HepG2 (cell line): Measurements from ENCODE around the gene PRKCZ. TPM values are rescaled to one million over a fixed set of nuclear protein-coding genes. Genes with fewer than 3 reads are reported as not detected.

Experiments
- ATAC-seq: fragments of 200-7000 bp; cut with Tn5 transposase; 3 replicates; pipeline ENCODE4 v1.9.1; 2020; ENCODE audit warnings: mild to moderate bottlenecking, moderate library complexity
- BruUV-seq: library from RNA; stranded (reverse); fragments of 400-500 nt; replicated peaks from 2 replicates; lab custom pipeline; 2021; lab: Mats Ljungman, UMichigan
- CTCF ChIA-PET: fragments of 300-600 bp; formaldehyde crosslinking; extraction: SDS; loops from one replicate; lab custom pipeline; 2021; ENCODE audit warnings: low total read pairs, inconsistent platforms, low intra/inter-chr PET ratio; lab: Yijun Ruan, JAX
- POLR2A ChIA-PET: fragments of 350-600 bp; sonication (Branson Sonifier 250); formaldehyde crosslinking; loops from one replicate; lab custom pipeline; 2020; ENCODE audit warnings: antibody characterized with exemption, inconsistent platforms; lab: Yijun Ruan, JAX
- DNase-seq: peaks from one replicate; pipeline ENCODE4 v3.0.0-alpha.2; 2015; ENCODE audit warnings: low spot score
- FAIRE-seq: peaks from 3 replicates; lab custom pipeline; 2011; peaks lifted over from hg19 to GRCh38; lab: Jason Lieb, UNC
- H2AFZ ChIP-seq: one replicate; pipeline ENCODE4 v1.6.1; 2011; ENCODE audit warnings: low read length, inconsistent platforms
- H3K27ac ChIP-seq: fragments of 300-600 bp; 3 replicates; pipeline ENCODE4 v1.8.0; 2011; ENCODE audit warnings: mixed run types, mild to moderate bottlenecking, mixed read lengths, low read length, inconsistent platforms; ENCODE audit not compliant: insufficient read depth; ENCODE audit errors: extremely low read length
- H3K27me3 ChIP-seq, 2 experiments: fragments of 200-600 bp in 1 of 2; 2 replicates in 1 of 2; 3 replicates in 1 of 2; pipeline versions ENCODE4 v1.6.0 to v1.8.0; 2011; ENCODE audit warnings: low read length in 2 of 2, mild to moderate bottlenecking in 2 of 2, moderate library complexity in 2 of 2, inconsistent platforms in 1 of 2; ENCODE audit not compliant: insufficient read depth in 2 of 2, control insufficient read depth in 1 of 2
- H3K36me3 ChIP-seq, 2 experiments: fragments of 200-600 bp in 1 of 2; replicated peaks in 1 of 2; 2 replicates in 1 of 2; 3 replicates in 1 of 2; pipeline versions ENCODE4 v1.5.1 to v1.8.0; 2011; ENCODE audit warnings: low read length in 2 of 2, inconsistent platforms in 1 of 2; ENCODE audit not compliant: insufficient read depth in 2 of 2, control insufficient read depth in 1 of 2
- H3K4me1 ChIP-seq: 2 replicates; pipeline ENCODE4 v1.5.1; 2012; ENCODE audit warnings: low read length, inconsistent platforms; ENCODE audit not compliant: insufficient read depth
- H3K4me2 ChIP-seq: 2 replicates; pipeline ENCODE4 v1.6.0; 2011; ENCODE audit warnings: low read depth, low read length, inconsistent platforms
- H3K4me3 ChIP-seq, 3 experiments: fragments of 200-600 bp in 1 of 3; sonication (generic), shearing (Covaris generic) in 1 of 3; replicated peaks in 1 of 3; 2 replicates each; pipeline ENCODE4 v1.5.1; 2011 to 2016; ENCODE audit warnings: low read length in 3 of 3, inconsistent platforms in 2 of 3, low read depth in 2 of 3, mild to moderate bottlenecking in 2 of 3, control low read depth in 1 of 3, mixed read lengths in 1 of 3; ENCODE audit not compliant: insufficient read depth in 1 of 3
- H3K79me2 ChIP-seq: one replicate; pipeline ENCODE4 v1.6.1; 2011; ENCODE audit warnings: low read length, inconsistent platforms; ENCODE audit not compliant: insufficient read depth
- H3K9ac ChIP-seq: 2 replicates; pipeline ENCODE4 v1.6.0; 2011; ENCODE audit warnings: mild to moderate bottlenecking, low read depth, low read length, inconsistent platforms; ENCODE audit not compliant: insufficient read depth
- H3K9me3 ChIP-seq: 2 replicates; pipeline ENCODE4 v1.5.1; 2012; ENCODE audit warnings: mild to moderate bottlenecking, low read length
- H4K20me1 ChIP-seq: 2 replicates; pipeline ENCODE4 v1.6.0; 2011; ENCODE audit warnings: inconsistent platforms, mild to moderate bottlenecking, low read length, moderate library complexity; ENCODE audit not compliant: insufficient read depth
- ELF3 ChIP-seq: IDR thresholded peaks from 2 replicates; pipeline ENCODE4 v1.6.1; 2016; ENCODE audit warnings: missing genetic modification reagents, missing compliant biosample characterization
- KAT2B ChIP-seq: fragments of 150-350 bp; IDR thresholded peaks from 2 replicates; pipeline ENCODE4 v1.6.1; 2014; ENCODE audit warnings: low read depth, low read length, borderline replicate concordance
- PRDM15 ChIP-seq: sonication (generic); formaldehyde crosslinking; IDR thresholded peaks from 2 replicates; pipeline ENCODE4 v1.4.0; 2020; ENCODE audit warnings: missing genetic modification reagents
- PTBP1 ChIP-seq: fragments of 200-400 bp; formaldehyde crosslinking; IDR thresholded peaks from 2 replicates; pipeline ENCODE4 v1.6.1; 2018; ENCODE audit warnings: low read length, low read depth; ENCODE audit not compliant: poor library complexity, severe bottlenecking
- SIN3B ChIP-seq: fragments of 150-350 bp; IDR thresholded peaks from 2 replicates; pipeline ENCODE4 v1.6.1; 2014; ENCODE audit warnings: low read length
- ZBTB42 ChIP-seq: sonication (generic); formaldehyde crosslinking; IDR thresholded peaks from 2 replicates; pipeline ENCODE4 v1.5.0; 2020; ENCODE audit warnings: mild to moderate bottlenecking, missing genetic modification reagents
- ZKSCAN1 ChIP-seq: fragments of 150-350 bp; IDR thresholded peaks from 2 replicates; pipeline ENCODE4 v1.6.1; 2014; ENCODE audit warnings: low read length
- ZNF550 ChIP-seq: sonication (generic); formaldehyde crosslinking; IDR thresholded peaks from 2 replicates; pipeline ENCODE4 v1.4.0; 2020; ENCODE audit warnings: mild to moderate bottlenecking, missing genetic modification reagents, borderline replicate concordance
- ZNF782 ChIP-seq: sonication (generic); formaldehyde crosslinking; IDR thresholded peaks from 2 replicates; pipeline ENCODE4 v1.4.0; 2020; ENCODE audit warnings: missing genetic modification reagents, mild to moderate bottlenecking, borderline replicate concordance
- ZSCAN25 ChIP-seq: sonication (generic); formaldehyde crosslinking; IDR thresholded peaks from 2 replicates; pipeline ENCODE4 v1.8.0; 2022; ENCODE audit warnings: mild to moderate bottlenecking, missing genetic modification reagents
- WGBS: methylation state at CpG from one replicate; pipeline ENCODE4 v1.1.6; 2017; ENCODE audit warnings: low lambda C conversion rate; 5-methylcytosine and 5-hydroxymethylcytosine counted together
- in situ Hi-C: cut with HindIII; loops from 2 replicates; pipeline ENCODE4 v1.10.0; 2017; ENCODE audit warnings: low pct_unique_long_range_greater_than_20kb; ENCODE audit not compliant: extremely low pct_ligation_motif_present
- intact Hi-C: fragments of 100-400 bp; cut with micrococcal nuclease; formaldehyde crosslinking; loops from one replicate; pipeline ENCODE4 v1.10.0; 2022; ENCODE audit not compliant: unreplicated experiment
- polyA plus RNA-seq, 8 experiments: library from polyadenylated mRNA; depleted of rRNA in 3 of 8; stranded (reverse) in 7 of 8; unstranded in 1 of 8; fragments of >200 nt; fragmentation: Illumina TruSeq in 4 of 8; extraction: Trizol in 4 of 8; gene quantifications; 2 replicates each; pipeline versions ENCODE4 v1.2.1 to v1.2.3, GENCODE V29; 2011 to 2016; ENCODE audit warnings: low read depth in 4 of 8, missing spikeins in 1 of 8, mixed read lengths in 1 of 8; ENCODE audit not compliant: insufficient read depth in 1 of 8
- total RNA-seq, 5 experiments: library from RNA; depleted of rRNA; stranded (reverse); fragments of >200 nt; fragmentation: Illumina TruSeq; extraction: Trizol; gene quantifications; 2 replicates each; pipeline ENCODE4 v1.2.3, GENCODE V29; 2016; ENCODE audit warnings: low read depth in 1 of 5
- TF ChIP-seq, protein P1 (sequence below): sonication (generic); formaldehyde crosslinking; IDR thresholded peaks from 2 replicates; pipeline ENCODE4 v1.4.0; 2020; ENCODE audit warnings: mild to moderate bottlenecking, missing genetic modification reagents

The PRKCZ gene
- total and polyA plus RNA-seq, 2 of the 13 experiments (the other 11 are each of a cell fraction or from before 2014, with no cell fraction given): 34.7 to 85.2 TPM

GRCh38 chr1:2031546-2032540, 18.4 kb upstream of the PRKCZ start:
- in situ Hi-C loops (no loop called here), intact Hi-C loops (no loop called here)
- no peaks in the 10 kb centered on the region for H3K9me3 ChIP-seq
- H3K4me1 ChIP-seq: peaks cover 16% of the 10 kb centered on the region; the same call in 1 of the 2 replicates
- POLR2A ChIA-PET: no interaction called here
- H3K4me2 ChIP-seq: no peak overlapping the region
- FAIRE-seq (no peak), ATAC-seq (peak; percentile 54), DNase-seq (no peak)
- no peak overlapping the region for H3K9ac ChIP-seq
- no TSS peak for BruUV-seq
- no peaks in the 10 kb centered on the region for H3K79me2 ChIP-seq
- H3K4me3 ChIP-seq: no peak overlapping the region
- H3K27me3 ChIP-seq: peaks cover 29 to 73% of the 10 kb centered on the region in 2 experiments; a peak in 4 of 5 replicates
- TF ChIP-seq ZBTB42 (CRISPR knock-in tag) (no peak), ZSCAN25 (CRISPR knock-in tag) (peak; percentile 94)
- TF ChIP-seq, protein P1, sequence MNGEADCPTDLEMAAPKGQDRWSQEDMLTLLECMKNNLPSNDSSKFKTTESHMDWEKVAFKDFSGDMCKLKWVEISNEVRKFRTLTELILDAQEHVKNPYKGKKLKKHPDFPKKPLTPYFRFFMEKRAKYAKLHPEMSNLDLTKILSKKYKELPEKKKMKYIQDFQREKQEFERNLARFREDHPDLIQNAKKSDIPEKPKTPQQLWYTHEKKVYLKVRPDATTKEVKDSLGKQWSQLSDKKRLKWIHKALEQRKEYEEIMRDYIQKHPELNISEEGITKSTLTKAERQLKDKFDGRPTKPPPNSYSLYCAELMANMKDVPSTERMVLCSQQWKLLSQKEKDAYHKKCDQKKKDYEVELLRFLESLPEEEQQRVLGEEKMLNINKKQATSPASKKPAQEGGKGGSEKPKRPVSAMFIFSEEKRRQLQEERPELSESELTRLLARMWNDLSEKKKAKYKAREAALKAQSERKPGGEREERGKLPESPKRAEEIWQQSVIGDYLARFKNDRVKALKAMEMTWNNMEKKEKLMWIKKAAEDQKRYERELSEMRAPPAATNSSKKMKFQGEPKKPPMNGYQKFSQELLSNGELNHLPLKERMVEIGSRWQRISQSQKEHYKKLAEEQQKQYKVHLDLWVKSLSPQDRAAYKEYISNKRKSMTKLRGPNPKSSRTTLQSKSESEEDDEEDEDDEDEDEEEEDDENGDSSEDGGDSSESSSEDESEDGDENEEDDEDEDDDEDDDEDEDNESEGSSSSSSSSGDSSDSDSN: peak; percentile 35; the same call in 1 of the 2 replicates
- WGBS: 44% methylated on average over 7 of the region's 33 CpGs
- no peaks in the 10 kb centered on the region for H3K36me3 ChIP-seq
- H3K27ac ChIP-seq: no peak overlapping the region
- CTCF ChIA-PET: no interaction called here
- no peaks in the 10 kb centered on the region for H4K20me1 ChIP-seq
- H2AFZ ChIP-seq: no peak overlapping the region

- intact Hi-C loops: no loop called here
- in situ Hi-C loops: no loop called here
- POLR2A ChIA-PET: no interaction called here
- no peak for TF ChIP-seq SIN3B
- no peak for TF ChIP-seq ZNF550 (CRISPR knock-in tag)
- no peak for TF ChIP-seq ZNF782 (CRISPR knock-in tag)
- TF ChIP-seq ELF3 (CRISPR knock-in tag): no peak
- no peak for TF ChIP-seq ZKSCAN1
- TF ChIP-seq PTBP1: no peak
- TF ChIP-seq KAT2B: no peak
- TF ChIP-seq PRDM15 (CRISPR knock-in tag): no peak
These were observed 17.5 kb upstream of the PRKCZ start for GRCh38 chr1:2032737-2033136.

More at GRCh38 chr1:2032737-2033136, 17.5 kb upstream of the PRKCZ start:
- Histone ChIP-seq H3K79me2 (no peaks in the 10 kb centered on the region), H3K4me2 (no peak overlapping the region), H3K27ac (no peak overlapping the region), H3K4me3 (no peak overlapping the region), H2AFZ (no peak overlapping the region), H3K36me3 (no peaks in the 10 kb centered on the region), H3K27me3 (peaks cover 31 to 72% of the 10 kb centered on the region in 2 experiments), H4K20me1 (no peaks in the 10 kb centered on the region), H3K9me3 (no peaks in the 10 kb centered on the region), H3K9ac (no peak overlapping the region), H3K4me1 (peaks cover 16% of the 10 kb centered on the region; the same call in 1 of the 2 replicates)
- CTCF ChIA-PET: no interaction called here
- no TSS peak for BruUV-seq
- FAIRE-seq: no peak
- no peak for DNase-seq
- 28% methylated on average over 11 of the region's 14 CpGs for WGBS
- ATAC-seq: no peak
